BJ (cell line): ENCODE data around the gene PIP5KL1. TPM values are rescaled to one million over a fixed set of nuclear protein-coding genes. Genes with fewer than 3 reads are reported as not detected.

Experiments
- CTCF ChIA-PET: fragments of 350-600 bp; formaldehyde crosslinking; extraction: SDS; loops from one replicate; lab custom pipeline; 2021; ENCODE audit warnings: antibody characterized with exemption, inconsistent platforms; lab: Yijun Ruan, JAX
- POLR2A ChIA-PET: fragments of 300-600 bp; sonication (Branson Sonifier 250); formaldehyde crosslinking; extraction: SDS; loops from one replicate; lab custom pipeline; 2021; ENCODE audit warnings: antibody characterized with exemption; lab: Charles Lee
- DNase-seq: peaks from one replicate; pipeline ENCODE4 v3.0.0-alpha.2; 2011; ENCODE audit warnings: low read depth
- H3K27me3 ChIP-seq: 2 replicates; pipeline ENCODE4 v1.6.0; 2011; ENCODE audit warnings: low read length; ENCODE audit not compliant: control insufficient read depth, insufficient read depth
- H3K36me3 ChIP-seq: 2 replicates; pipeline ENCODE4 v1.5.1; 2011; ENCODE audit warnings: low read length; ENCODE audit not compliant: control insufficient read depth, insufficient read depth
- H3K4me3 ChIP-seq: 2 replicates; pipeline ENCODE4 v1.5.1; 2011; ENCODE audit warnings: low read depth, mild to moderate bottlenecking, control low read depth, low read length
- CTCF ChIP-seq: IDR thresholded peaks from 2 replicates; pipeline ENCODE4 v1.5.1; 2011; ENCODE audit warnings: low read depth, mild to moderate bottlenecking, control low read depth, inconsistent platforms, low read length, moderate library complexity; ENCODE audit not compliant: insufficient read depth
- polyA plus RNA-seq: library from polyadenylated mRNA; depleted of rRNA; stranded (reverse); fragments of >200 nt; gene quantifications from 2 replicates; pipeline ENCODE4 v1.2.3, GENCODE V29; 2011

PIP5KL1 gene
- polyA plus RNA-seq, 1 experiment, result 2.3 TPM

GRCh38 chr9:127943011-127943662 lies 12.6 kb upstream of the PIP5KL1 start:
- no peak for DNase-seq
- CTCF ChIA-PET, result interaction anchor here (0.6 to 13.3 kb wide), 52 partner anchors 9 to 186 kb away, joined by 3 to 342 read pairs (median 5); partner anchors contain the start of genes EEIG1, NAIF1 and PIP5KL1
- Histone ChIP-seq H3K36me3 (peaks cover 30% of the 10 kb centered on the region), H3K27me3 (no peaks in the 10 kb centered on the region), H3K4me3 (no peak overlapping the region)
- POLR2A ChIA-PET, result no interaction called here
- TF ChIP-seq CTCF, result no peak

- H3K4me3 ChIP-seq, result no peak overlapping the region
- ChIA-PET CTCF (interaction anchor here (0.6 to 13.3 kb wide), 40 partner anchors 8 to 186 kb away, joined by 3 to 342 read pairs (median 4); partner anchors contain the start of genes EEIG1 and PIP5KL1), POLR2A (no interaction called here)
- TF ChIP-seq CTCF, result peak; percentile 90
- no peaks in the 10 kb centered on the region for H3K27me3 ChIP-seq
- DNase-seq, result no peak
- H3K36me3 ChIP-seq, result peaks cover 26% of the 10 kb centered on the region
Observed at GRCh38 chr9:127942216-127943010, 11.8 kb upstream of the PIP5KL1 start.

- CTCF ChIA-PET, result interaction anchor here (0.8 to 13.3 kb wide), 17 partner anchors 10 to 187 kb away, joined by 3 to 342 read pairs (median 9); partner anchors contain the start of gene EEIG1
- H3K27me3 ChIP-seq, result no peaks in the 10 kb centered on the region
- no peak overlapping the region for H3K4me3 ChIP-seq
- no peak for TF ChIP-seq CTCF
- peaks cover 26% of the 10 kb centered on the region for H3K36me3 ChIP-seq
- POLR2A ChIA-PET, result no interaction called here
- DNase-seq, result no peak
Observed at GRCh38 chr9:127941961-127942215, 11.3 kb upstream of the PIP5KL1 start.

- H3K4me3 ChIP-seq, result no peak overlapping the region
- peaks cover 25% of the 10 kb centered on the region for H3K36me3 ChIP-seq
- POLR2A ChIA-PET, result no interaction called here
- TF ChIP-seq CTCF, result no peak
- no peak for DNase-seq
- no peaks in the 10 kb centered on the region for H3K27me3 ChIP-seq
- CTCF ChIA-PET, result interaction anchor here (0.9 to 13.3 kb wide), 14 partner anchors 9 to 187 kb away, joined by 3 to 342 read pairs (median 10); partner anchors contain the start of gene EEIG1
Observed at GRCh38 chr9:127941062-127941960, 10.7 kb upstream of the PIP5KL1 start.
